Measurements from ENCODE around the gene IL22RA2. TPM values are rescaled to one million over a fixed set of nuclear protein-coding genes. Genes with fewer than 3 reads are reported as not detected.

The IL22RA2 gene
- polyA plus RNA-seq, 1 of the 3 experiments (the other 2 are of a cell fraction) = not detected

DNA sequence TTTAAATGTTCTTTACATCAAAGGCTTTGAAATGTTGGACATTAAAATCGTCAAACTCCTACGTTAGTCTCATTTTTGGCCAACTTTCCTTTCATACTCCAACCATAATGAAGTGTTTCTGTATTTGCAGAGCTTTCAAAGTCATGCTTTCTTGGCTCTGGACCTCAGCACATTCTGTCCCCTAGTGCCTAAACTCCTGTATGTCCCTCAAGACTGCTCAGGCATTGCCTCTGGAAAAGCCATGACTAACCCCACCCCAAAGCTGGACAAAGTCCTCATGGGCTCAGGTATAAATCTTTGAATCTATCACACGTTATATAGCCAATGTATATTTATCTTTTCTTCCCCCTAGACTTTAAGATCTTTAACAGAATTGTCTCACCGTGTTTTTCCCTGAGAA, 26.8 kb upstream of the IL22RA2 start:
- ChIA-PET CTCF (interaction anchor here (3.3 kb wide), 1 partner anchor 106 kb away, joined by 11 read pairs; no protein-coding TSS in a partner anchor), POLR2A (no interaction called here)
- WGBS (ENCODE audit: low lambda C conversion rate) = 84% methylated on average over 4 of the region's 4 CpGs
- H3K79me2 ChIP-seq (ENCODE audit: insufficient read depth) = no peaks in the 10 kb centered on the region
- no peak overlapping the region for H2AFZ ChIP-seq (ENCODE audit: low read depth)
- H3K27ac ChIP-seq (ENCODE audit: low read depth in 2 of 2, low read length in 1 of 2) = no peak overlapping the region; a peak in 1 of 4 replicates
- H3K9ac ChIP-seq = no peak overlapping the region
- H3K9me2 ChIP-seq = no peaks in the 10 kb centered on the region
- H3K9me3 ChIP-seq = no peaks in the 10 kb centered on the region
- no peak overlapping the region for H3K4me2 ChIP-seq
- no peaks in the 10 kb centered on the region for H3K27me3 ChIP-seq (ENCODE audit: insufficient read depth)
- no peak for TF ChIP-seq FOXJ3 (CRISPR knock-in tag; IDR thresholded peaks at IDR 0.05)
- TF ChIP-seq, protein P1, sequence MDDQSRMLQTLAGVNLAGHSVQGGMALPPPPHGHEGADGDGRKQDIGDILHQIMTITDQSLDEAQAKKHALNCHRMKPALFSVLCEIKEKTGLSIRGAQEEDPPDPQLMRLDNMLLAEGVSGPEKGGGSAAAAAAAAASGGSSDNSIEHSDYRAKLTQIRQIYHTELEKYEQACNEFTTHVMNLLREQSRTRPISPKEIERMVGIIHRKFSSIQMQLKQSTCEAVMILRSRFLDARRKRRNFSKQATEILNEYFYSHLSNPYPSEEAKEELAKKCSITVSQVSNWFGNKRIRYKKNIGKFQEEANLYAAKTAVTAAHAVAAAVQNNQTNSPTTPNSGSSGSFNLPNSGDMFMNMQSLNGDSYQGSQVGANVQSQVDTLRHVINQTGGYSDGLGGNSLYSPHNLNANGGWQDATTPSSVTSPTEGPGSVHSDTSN (IDR thresholded peaks at IDR 0.05) = no peak
- TF ChIP-seq JUND (IDR thresholded peaks at IDR 0.05) = no peak
- TF ChIP-seq FOXM1 (IDR thresholded peaks at IDR 0.05; ENCODE audit: low read depth) = no peak
- TF ChIP-seq NRF1 (IDR thresholded peaks at IDR 0.05; ENCODE audit: low read depth, low read length) = no peak
- TF ChIP-seq TAF1 (IDR thresholded peaks at IDR 0.05; ENCODE audit: borderline replicate concordance, low read depth, low read length) = no peak
- no peak for TF ChIP-seq NFIC (IDR thresholded peaks at IDR 0.05; ENCODE audit: borderline replicate concordance)
- peaks cover 40 to 72% of the 10 kb centered on the region in 2 experiments for H3K36me3 ChIP-seq (replicated peaks in 1 of 2; ENCODE audit: control insufficient read depth in 1 of 2, insufficient read depth in 2 of 2, low read length in 1 of 2)
- DNase-seq = no peak
- H3K4me3 ChIP-seq (ENCODE audit: low read depth in 2 of 2, low read length in 1 of 2) = no peak overlapping the region
- H3K4me1 ChIP-seq (ENCODE audit: control insufficient read depth in 1 of 2, insufficient read depth in 2 of 2, low read depth in 1 of 2, low read length in 1 of 2) = no peaks in the 10 kb centered on the region
- no peaks in the 10 kb centered on the region for H4K20me1 ChIP-seq (ENCODE audit: insufficient read depth)
- peaks cover 3% of the 10 kb centered on the region for H3F3A ChIP-seq (replicated peaks; ENCODE audit: insufficient read depth)

DNA sequence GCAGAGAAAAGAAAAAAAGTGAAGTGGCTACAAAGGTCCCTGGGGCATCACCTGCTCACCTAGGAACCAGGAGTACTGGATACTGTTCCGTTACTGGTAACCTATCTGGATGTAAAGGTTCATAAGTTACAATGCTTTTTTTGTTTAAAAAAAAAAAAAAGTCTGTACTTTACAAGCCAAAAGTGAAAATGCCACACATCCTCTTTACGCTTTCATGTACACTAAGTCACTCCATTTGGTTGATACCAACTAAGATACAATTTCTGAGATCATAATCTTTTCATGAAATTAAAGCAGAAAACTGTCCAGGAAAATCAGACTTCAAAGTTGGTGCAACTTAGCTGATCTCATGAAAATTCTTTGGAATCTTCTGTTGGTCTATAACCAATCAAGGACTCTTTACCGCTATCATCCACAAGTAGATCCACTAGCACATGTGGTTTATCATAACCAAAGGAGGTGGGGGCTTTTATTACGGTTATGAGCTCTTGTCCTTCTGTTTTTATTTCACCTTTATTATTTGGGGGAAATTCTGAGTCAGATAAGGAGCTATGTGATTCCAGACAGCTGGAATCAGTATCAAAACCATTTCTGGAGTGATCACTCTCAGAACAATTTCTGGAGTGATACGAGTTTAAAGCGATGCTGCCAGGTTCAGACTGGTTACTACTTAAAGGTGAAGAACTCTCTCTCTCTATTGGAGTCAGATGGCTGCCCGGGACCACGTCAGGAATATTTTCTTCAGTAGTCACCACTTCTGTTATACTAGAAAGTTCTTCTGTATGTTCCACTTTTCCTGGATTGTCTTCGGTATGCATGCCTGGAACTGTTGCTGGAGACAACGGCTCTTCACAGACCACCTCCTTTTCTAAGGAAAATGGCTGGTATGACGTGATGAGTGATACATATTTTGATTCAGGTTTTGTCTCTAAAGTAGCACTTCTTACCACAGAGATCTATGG, 24.5 kb upstream of the IL22RA2 start:
- WGBS (ENCODE audit: low lambda C conversion rate) = 93% methylated on average over 11 of the region's 11 CpGs
- Histone ChIP-seq H4K20me1 (ENCODE audit: insufficient read depth) (no peaks in the 10 kb centered on the region), H3K9ac (no peak overlapping the region), H3K9me2 (no peaks in the 10 kb centered on the region), H3K4me2 (no peak overlapping the region), H3K79me2 (ENCODE audit: insufficient read depth) (no peaks in the 10 kb centered on the region), H3K4me3 (ENCODE audit: low read depth in 2 of 2, low read length in 1 of 2) (no peak overlapping the region), H3K27me3 (ENCODE audit: insufficient read depth) (no peaks in the 10 kb centered on the region), H3K9me3 (no peaks in the 10 kb centered on the region), H3K27ac (ENCODE audit: low read depth in 2 of 2, low read length in 1 of 2) (no peak overlapping the region), H3F3A (replicated peaks; ENCODE audit: insufficient read depth) (peaks cover 3% of the 10 kb centered on the region), H2AFZ (ENCODE audit: low read depth) (no peak overlapping the region), H3K36me3 (replicated peaks in 1 of 2; ENCODE audit: control insufficient read depth in 1 of 2, insufficient read depth in 2 of 2, low read length in 1 of 2) (peaks cover 28 to 49% of the 10 kb centered on the region in 2 experiments), H3K4me1 (ENCODE audit: control insufficient read depth in 1 of 2, insufficient read depth in 2 of 2, low read depth in 1 of 2, low read length in 1 of 2) (no peaks in the 10 kb centered on the region)
- TF ChIP-seq GATA2 (CRISPR knock-in tag; IDR thresholded peaks at IDR 0.05) = no peak
- TF ChIP-seq, protein P2, sequence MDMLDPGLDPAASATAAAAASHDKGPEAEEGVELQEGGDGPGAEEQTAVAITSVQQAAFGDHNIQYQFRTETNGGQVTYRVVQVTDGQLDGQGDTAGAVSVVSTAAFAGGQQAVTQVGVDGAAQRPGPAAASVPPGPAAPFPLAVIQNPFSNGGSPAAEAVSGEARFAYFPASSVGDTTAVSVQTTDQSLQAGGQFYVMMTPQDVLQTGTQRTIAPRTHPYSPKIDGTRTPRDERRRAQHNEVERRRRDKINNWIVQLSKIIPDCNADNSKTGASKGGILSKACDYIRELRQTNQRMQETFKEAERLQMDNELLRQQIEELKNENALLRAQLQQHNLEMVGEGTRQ (IDR thresholded peaks at IDR 0.05; ENCODE audit: borderline replicate concordance, low read depth, low read length) = no peak
- TF ChIP-seq RCOR1 (IDR thresholded peaks at IDR 0.05; ENCODE audit: low read length) = no peak
- no peak for DNase-seq
- ChIA-PET CTCF (interaction anchor here (0.9 to 3.3 kb wide), 2 partner anchors 104 to 116 kb away, joined by 3 to 11 read pairs; no protein-coding TSS in a partner anchor), POLR2A (no interaction called here)
